GDM1 (cell line): Measurements from ENCODE around the gene CBFA2T3.

ENCODE experiments used
- DNase-seq: peaks from one replicate; lab custom pipeline; 2025; lab: John Stamatoyannopoulos, UW

CBFA2T3 gene

DNA sequence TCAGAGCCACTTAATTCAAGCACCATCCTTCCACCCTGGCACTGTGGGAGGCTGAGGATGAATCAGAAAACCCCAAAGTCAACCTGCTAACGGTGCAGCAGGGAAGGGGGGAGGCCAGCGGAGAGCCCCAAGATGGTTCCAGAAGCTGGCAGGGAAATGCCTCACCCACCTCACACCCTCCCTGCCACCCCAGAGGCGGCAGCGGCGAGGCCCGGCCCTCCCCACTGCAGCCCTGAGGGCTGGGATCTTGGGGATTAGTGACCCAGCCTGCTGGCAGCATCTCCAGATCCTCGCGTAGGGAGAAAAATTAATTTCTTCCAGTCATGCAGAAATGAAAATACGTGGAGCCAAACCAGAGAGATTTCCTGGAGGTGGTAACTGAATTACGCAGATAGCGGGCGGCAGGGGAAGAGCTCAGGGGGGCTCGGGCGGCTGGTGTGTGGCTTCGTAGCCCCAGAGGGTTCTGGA, 38.2 kb downstream of the CBFA2T3 start:
- peak; percentile 38 for DNase-seq

GRCh38 chr16:88938119-88938776, 38.8 kb downstream of the CBFA2T3 start:
- DNase-seq, result no peak

DNA sequence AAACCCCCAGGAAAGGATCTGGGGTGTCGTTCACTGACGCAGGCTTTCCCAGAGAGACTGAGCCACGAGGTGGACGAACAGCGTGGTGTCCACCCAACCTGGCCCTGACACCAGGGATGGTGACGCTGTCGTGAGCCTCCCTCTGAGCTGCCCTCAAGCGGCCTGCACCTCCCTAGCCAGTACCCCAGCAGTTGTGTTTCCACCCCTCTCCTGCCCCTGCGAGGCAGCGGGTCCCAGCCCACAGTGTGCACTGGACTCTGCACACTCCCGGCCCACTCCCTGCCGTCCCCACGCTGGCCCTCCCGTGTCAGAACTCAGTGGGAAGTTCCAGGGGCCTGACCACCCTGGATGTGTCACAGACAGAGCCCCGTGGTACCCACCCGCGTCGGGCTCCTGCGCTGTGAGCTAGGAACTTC, 39.8 kb downstream of the CBFA2T3 start:
- DNase-seq, result no peak

- DNase-seq, result peak; percentile 91
These were observed 40.3 kb downstream of the CBFA2T3 start for GRCh38 chr16:88936556-88937205.

DNA sequence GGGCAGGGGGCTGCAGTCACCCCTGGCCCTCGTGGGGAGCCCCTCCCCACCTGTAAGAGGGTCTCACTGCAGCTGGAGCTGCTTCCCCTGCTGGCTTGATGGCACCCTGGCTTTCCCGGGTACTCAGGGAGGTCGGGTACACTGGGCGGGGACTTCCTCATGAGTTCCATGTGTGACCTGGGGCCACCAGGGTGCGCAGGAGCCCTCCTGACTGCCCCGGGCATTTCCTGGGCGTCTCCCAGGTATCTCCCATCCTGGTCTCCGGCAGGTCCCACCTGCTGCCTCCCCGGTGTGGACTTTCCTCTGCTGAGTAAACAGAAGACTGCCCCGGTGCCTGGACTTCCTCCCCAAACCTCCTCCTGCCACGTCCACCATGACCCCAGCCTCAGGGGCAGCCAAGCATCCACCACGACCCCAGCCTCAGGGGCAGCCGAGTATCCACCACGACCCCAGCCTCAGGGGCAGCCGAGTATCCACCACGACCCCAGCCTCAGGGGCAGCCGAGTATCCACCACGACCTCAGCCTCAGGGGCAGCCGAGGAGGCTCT, 40.9 kb downstream of the CBFA2T3 start:
- DNase-seq, result no peak

DNA sequence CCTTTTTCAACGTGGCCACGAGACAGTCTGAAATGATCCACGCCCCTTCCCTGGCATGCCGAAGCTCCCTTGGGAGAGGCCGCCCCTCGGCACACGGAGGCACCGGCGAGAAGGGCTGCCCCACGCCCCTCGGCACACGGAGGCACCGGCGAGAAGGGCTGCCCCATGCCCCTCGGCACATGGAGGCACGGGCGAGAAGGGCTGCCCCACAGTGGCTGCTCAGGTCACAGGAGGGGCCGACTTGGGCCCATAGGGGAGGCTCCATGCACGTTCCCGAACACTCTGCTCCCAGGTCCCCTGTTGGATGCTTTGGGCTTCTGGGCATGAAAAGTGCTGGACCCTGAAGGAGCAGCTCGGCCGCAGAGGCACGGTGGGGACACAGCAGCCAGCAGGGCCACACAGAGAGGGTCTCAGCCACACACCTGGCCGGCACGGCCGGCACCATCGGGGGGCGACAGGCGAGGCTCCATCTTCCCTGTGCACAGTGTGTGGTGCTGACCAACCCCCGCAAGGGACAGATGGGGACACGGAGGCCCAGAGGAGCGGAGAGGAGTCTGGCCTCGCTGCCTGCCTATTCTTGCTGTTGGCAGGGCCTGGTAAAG, 42.8 kb downstream of the CBFA2T3 start:
- DNase-seq, result no peak

GRCh38 chr16:88932929-88933328, 44.1 kb downstream of the CBFA2T3 start:
- no peak for DNase-seq

DNA sequence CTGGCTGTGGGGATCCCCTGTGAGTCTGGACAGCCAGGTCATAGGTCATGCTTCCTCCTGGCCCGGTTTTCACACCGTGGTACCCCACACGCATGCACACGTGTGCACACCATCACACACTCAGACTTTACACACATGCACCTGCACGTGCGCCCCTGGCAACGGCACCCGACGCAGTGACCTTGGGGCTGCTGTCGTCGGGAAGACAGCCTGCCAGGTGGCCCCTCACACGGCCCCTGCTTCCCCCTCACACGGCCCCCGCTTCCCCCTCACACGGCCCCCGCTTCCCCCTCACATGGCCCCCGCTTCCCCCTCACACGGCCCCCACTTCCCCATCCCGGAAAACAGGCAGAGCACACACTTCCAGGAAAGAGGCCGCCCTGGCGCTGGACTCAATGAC, 45.1 kb downstream of the CBFA2T3 start:
- no peak for DNase-seq

DNA sequence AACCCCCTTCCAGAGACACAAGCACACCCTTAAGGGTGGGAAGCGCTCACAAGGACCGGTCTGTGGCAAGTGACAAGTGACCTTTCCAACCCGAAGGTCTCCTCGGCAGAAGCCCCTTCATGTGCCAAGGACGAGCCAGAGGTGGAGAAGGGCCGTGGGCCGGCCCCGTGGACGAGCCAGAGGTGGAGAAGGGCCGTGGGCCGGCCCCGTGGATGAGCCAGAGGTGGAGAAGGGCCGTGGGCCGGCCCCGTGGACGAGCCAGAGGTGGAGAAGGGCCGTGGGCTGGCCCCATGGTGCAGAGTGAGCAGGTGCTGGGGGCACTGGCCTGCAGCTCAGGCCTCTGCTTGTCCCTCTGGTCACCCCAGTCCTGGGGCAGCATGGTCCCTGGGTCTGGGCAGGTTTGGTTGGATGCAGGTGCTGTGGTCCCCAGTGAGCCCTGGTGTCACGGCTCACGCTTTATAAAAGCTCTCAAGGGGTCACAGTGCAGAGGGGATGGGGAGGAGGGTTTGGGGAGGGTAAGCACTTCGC, 45.6 kb downstream of the CBFA2T3 start:
- DNase-seq, result no peak

GRCh38 chr16:88930716-88931115, 46.3 kb downstream of the CBFA2T3 start:
- no peak for DNase-seq

GRCh38 chr16:88929091-88929445, 47.9 kb downstream of the CBFA2T3 start:
- no peak for DNase-seq

GRCh38 chr16:88928405-88929090, 48.5 kb downstream of the CBFA2T3 start:
- DNase-seq, result no peak

GRCh38 chr16:88927661-88928060, 49.3 kb downstream of the CBFA2T3 start:
- DNase-seq, result no peak

GRCh38 chr16:88927010-88927409, 50.0 kb downstream of the CBFA2T3 start:
- DNase-seq, result no peak

DNA sequence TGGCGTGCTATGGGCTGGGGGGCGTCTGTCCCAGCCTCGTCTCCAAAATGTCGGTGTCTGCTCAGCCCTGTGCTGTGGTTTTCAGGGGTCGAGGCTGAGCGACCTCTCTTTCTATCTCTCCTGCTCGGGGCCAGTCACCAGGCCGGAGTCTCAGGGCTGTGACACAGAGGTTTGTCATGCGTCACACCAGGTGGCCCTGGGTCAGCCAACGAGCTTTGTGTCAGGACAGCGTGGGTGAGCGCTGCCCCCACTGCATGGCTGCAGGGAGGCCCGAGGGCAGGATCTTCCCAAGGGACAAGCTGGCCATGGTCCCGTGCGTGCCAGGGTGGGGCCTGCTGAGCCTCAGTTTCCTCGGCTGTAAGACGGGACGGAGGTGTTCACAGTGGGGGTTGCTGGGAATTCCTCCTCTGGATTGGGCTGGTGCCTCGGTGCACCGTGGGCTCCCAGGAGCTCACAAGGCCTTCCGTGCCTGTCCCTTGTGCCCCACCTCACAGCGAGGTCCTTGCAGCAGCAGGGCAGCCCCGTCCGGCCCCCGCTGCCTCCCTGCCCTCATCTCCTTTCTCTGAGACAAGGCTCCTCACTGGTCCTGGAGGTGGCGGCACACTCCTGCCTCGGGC, 50.5 kb downstream of the CBFA2T3 start:
- no peak for DNase-seq

DNA sequence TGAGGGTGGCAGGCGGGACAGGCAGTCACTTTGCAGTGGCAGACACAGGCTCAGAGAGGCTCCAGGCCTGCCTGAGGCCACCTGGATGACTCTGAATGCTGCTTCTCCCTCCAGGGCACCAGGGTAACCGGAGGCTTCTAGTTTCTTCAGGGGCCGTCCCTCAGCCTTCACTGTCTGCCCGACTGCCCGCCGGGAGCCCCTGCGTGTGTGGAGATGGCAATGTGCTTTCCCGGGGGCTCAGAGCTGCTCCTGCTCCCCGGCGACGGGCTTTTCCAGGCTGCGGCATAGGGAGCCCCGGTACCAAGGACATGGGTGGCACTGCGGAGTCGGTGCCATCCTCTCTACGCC, 51.5 kb downstream of the CBFA2T3 start:
- DNase-seq, result no peak

GRCh38 chr16:88924834-88925539, 52.0 kb downstream of the CBFA2T3 start:
- DNase-seq, result no peak

DNA sequence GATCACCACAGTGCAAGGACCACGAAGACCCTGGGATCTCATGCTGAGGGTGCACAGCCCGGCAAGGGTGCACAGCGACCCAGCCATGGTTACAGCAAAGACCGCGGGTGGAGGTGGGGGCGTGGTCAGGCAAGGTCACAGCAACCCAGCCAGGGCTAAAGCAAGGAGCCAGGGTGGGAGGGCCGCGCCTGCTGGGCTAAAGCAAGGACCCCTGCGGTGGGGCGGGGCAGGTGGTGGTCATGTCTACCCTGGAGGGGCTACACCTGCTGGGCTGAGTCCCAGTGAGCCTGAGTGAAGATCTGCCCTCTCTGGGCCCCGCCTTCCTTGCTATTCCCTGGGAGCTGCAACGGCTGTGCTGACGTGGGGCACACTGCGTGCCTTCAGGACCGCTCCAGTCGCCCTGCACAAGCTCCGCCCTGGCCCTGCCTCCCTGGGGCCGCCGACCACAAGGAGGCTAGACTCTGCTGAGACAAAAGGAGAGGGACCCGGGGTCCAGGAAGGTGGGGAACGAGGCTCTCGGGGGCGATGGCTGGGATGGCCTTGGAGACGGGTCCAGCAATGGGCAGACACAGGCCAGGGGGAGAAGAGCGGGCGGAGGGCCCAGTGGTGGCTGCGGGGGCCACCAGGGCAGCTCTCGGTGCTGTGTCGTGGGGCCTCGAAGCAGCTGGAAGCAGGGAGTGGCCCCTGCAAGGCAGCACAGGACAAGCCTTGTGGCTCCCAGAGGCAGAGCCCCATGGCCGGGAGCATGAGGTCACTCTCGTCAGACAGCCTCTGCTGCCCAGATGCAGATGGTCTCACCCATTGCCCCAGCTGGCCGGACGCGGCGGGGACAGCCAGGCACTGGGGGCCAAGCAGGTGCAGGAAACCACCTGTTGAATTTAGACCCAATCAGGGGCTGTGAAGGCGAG, 52.8 kb downstream of the CBFA2T3 start:
- no peak for DNase-seq

GRCh38 chr16:88923450-88923849, 53.6 kb downstream of the CBFA2T3 start:
- DNase-seq, result no peak

DNA sequence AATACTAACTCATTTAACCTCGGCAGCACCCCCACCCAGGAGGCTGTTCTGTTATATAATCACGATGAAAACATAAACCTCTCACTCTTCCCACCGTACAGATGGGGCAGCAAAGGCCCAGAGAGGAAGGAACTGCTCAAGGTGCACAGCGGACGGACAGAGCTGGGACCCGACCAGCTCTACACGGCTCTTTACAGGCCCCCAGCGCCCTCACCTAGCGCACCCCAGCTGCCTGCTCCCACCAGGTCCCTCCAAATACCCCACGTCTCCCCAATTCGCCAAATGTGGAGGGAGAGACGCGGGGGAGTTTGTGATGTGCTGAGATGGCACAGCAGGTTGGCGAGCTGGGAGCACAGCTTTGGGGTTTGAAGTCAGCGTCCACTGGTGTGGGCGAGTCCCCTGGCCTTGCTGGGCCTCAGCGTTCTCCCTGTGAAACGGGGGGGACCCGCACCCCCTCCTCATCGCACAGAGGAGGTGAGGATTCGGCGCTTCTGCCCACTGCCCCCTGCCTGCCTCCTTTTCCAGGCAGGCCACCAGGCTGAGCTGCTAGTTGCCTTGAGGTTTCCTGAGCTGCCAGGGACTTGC, 54.1 kb downstream of the CBFA2T3 start:
- no peak for DNase-seq
